Left lobe of liver (tissue), 2 donors: ENCODE data around the gene NAP1L3. TPM values are rescaled to one million over a fixed set of nuclear protein-coding genes. Genes with fewer than 3 reads are reported as not detected.
A peak's percentile ranks its signal among the peaks of the same experiment; 100 is the strongest.

Source experiments
- ATAC-seq: fragments of 200-7000 bp; cut with Tn5 transposase; one replicate; pipeline ENCODE4 v1.9.1; 2020; ENCODE audit warnings: mild to moderate bottlenecking, moderate library complexity
- DNase-seq: peaks from one replicate; pipeline ENCODE4 v3.0.0-alpha.2; 2020; ENCODE audit warnings: low spot score
- total RNA-seq: library from RNA; stranded (reverse); gene quantifications from one replicate; pipeline ENCODE4 v1.2.1, GENCODE V29; 2021
- donor health status: DM: no; HTN: no; CAD: no; lungs with moderate emphysema.
- donor health status: DM: no; HTN: yes; CAD: no.

The NAP1L3 gene
- total RNA-seq = 0.30 TPM

GRCh38 chrX:93673056-93673868, at the start of gene NAP1L3:
TSS of gene NAP1L3 (minus strand) at chrX:93673578. CDS start at chrX:93673304, 274 bp downstream.
- ATAC-seq (peak; percentile 46), DNase-seq (no peak)

- ATAC-seq (no peak), DNase-seq (no peak)
These were observed 37.7 kb upstream of the NAP1L3 start for GRCh38 chrX:93711076-93711475.

GRCh38 chrX:93703701-93704100, 30.3 kb upstream of the NAP1L3 start:
- DNase-seq (no peak), ATAC-seq (no peak)

GRCh38 chrX:93695981-93696380, 22.6 kb upstream of the NAP1L3 start:
- ATAC-seq (no peak), DNase-seq (no peak)

GRCh38 chrX:93673869-93674271, 492 bp upstream of the NAP1L3 start, which contains the start of gene FAM133A:
TSS of gene FAM133A (plus strand) at chrX:93674206. CDS start at chrX:93709420, 35,214 bp downstream.
- DNase-seq (no peak), ATAC-seq (no peak)

- no peak for DNase-seq
- ATAC-seq = no peak
These were observed 12.8 kb downstream of the NAP1L3 start for GRCh38 chrX:93660575-93660974.

GRCh38 chrX:93649381-93649780, 24.0 kb downstream of the NAP1L3 start:
- DNase-seq (no peak), ATAC-seq (no peak)

GRCh38 chrX:93637591-93637990, 35.8 kb downstream of the NAP1L3 start:
- DNase-seq = no peak
- ATAC-seq = no peak

Other genes starting within 250 kb of the NAP1L3 start
- gene FAM133A, start 628 bp upstream of the NAP1L3 start, total RNA-seq = not detected